ENCODE measurements around the gene ADRB2. TPM values are rescaled to one million over a fixed set of nuclear protein-coding genes. Genes with fewer than 3 reads are reported as not detected.

Gene ADRB2
- total RNA-seq, 1 experiment from 2014 or later: 0.25 TPM

DNA sequence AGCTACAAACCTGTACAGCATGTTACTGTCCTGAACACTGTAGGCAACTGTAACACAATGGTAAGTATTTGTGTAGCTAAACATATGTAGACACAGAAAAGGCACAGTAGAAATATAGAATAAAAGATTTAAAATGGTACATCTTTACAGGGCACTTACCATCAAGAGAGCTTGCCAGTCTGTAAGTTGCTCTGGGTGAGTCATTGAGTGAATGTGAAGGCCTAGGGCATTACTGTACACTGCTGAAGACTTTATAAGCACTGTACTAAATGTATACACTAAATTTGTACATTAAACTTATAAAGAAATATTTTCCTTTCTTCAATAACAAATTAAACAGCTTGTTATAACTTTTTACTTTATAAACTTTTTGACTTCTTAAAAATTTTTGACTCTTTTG lies 20.5 kb downstream of the ADRB2 start (continued):
- TF ChIP-seq, protein P1, sequence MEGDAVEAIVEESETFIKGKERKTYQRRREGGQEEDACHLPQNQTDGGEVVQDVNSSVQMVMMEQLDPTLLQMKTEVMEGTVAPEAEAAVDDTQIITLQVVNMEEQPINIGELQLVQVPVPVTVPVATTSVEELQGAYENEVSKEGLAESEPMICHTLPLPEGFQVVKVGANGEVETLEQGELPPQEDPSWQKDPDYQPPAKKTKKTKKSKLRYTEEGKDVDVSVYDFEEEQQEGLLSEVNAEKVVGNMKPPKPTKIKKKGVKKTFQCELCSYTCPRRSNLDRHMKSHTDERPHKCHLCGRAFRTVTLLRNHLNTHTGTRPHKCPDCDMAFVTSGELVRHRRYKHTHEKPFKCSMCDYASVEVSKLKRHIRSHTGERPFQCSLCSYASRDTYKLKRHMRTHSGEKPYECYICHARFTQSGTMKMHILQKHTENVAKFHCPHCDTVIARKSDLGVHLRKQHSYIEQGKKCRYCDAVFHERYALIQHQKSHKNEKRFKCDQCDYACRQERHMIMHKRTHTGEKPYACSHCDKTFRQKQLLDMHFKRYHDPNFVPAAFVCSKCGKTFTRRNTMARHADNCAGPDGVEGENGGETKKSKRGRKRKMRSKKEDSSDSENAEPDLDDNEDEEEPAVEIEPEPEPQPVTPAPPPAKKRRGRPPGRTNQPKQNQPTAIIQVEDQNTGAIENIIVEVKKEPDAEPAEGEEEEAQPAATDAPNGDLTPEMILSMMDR (IDR thresholded peaks at IDR 0.05 in 2 of 3, conservative IDR thresholded peaks at IDR 0.05 in 1 of 3; ENCODE audit: borderline replicate concordance in 1 of 3, insufficient read depth in 1 of 3, low read depth in 2 of 3, low read length in 2 of 3): no peak
- TF ChIP-seq TCF7L2 (IDR thresholded peaks at IDR 0.05; ENCODE audit: borderline replicate concordance, extremely low read depth, insufficient read depth, insufficient read length) (no peak), CEBPB (IDR thresholded peaks at IDR 0.05; ENCODE audit: low read depth) (no peak), JUND (IDR thresholded peaks at IDR 0.05) (no peak), ZNF274 (IDR thresholded peaks at IDR 0.05; ENCODE audit: low read depth, low read length) (no peak), SRF (IDR thresholded peaks at IDR 0.05; ENCODE audit: low read depth) (no peak), SIN3A (IDR thresholded peaks at IDR 0.05; ENCODE audit: low read depth) (no peak), EGR1 (IDR thresholded peaks at IDR 0.05; ENCODE audit: low read depth) (no peak)

DNA sequence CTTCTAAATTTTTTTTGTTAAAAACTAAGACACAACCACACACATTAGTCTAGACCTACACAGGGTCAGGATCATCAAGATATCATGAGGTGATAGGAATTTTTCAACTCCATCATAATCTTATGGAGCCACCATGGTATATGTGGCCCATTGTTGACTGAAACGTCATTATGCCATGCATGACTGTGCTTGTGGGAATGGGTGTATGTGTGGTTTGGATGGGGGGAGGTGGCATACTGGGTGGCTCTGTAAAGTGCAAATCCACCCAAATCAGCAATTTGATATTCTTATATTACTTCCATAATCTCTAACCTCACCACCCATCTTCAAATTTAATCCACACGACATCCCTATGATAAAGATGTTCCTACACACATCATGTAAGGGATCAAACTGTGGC lies 21.0 kb downstream of the ADRB2 start:
- ChIA-PET POLR2A (no interaction called here), CTCF (no interaction called here), RAD21 (ENCODE audit: low non-redundant PET in 1 of 2, low total read pairs in 2 of 2, uncharacterized antibody in 2 of 2, unreplicated experiment in 2 of 2) (no interaction called here)
- Histone ChIP-seq H3K27ac (ENCODE audit: low read depth, low read length) (no peak overlapping the region), H3K36me3 (ENCODE audit: control insufficient read depth in 1 of 2, insufficient read depth in 2 of 2, low read length in 2 of 2) (no peaks in the 10 kb centered on the region), H4K20me1 (ENCODE audit: insufficient read depth) (no peaks in the 10 kb centered on the region), H3K27me3 (ENCODE audit: insufficient read depth, low read length) (0 out of 2 replicates have a peak, but pooled peaks cover 4% of the 10 kb centered on the region), H3K79me2 (ENCODE audit: insufficient read depth, low read length) (no peaks in the 10 kb centered on the region), H3K9me3 (ENCODE audit: control insufficient read depth in 1 of 2, insufficient read depth in 1 of 2, low read depth in 1 of 2, low read length in 2 of 2) (no peaks in the 10 kb centered on the region), H3K4me2 (ENCODE audit: low read length) (no peak overlapping the region), H3K9ac (ENCODE audit: low read length) (no peak overlapping the region), H3K4me3 (replicated peaks in 1 of 2; ENCODE audit: low read depth in 1 of 2, low read length in 2 of 2) (no peak overlapping the region), H3K9me2 (ENCODE audit: insufficient read depth) (peaks cover 7% of the 10 kb centered on the region; the same call in 1 of the 2 replicates), H2AFZ (ENCODE audit: low read depth, low read length, poor library complexity, severe bottlenecking) (no peak overlapping the region), H3K4me1 (ENCODE audit: control insufficient read depth in 1 of 2, insufficient read depth in 2 of 2, low read length in 2 of 2) (no peaks in the 10 kb centered on the region; a peak in 1 of 4 replicates)
- DNase-seq (ENCODE audit: low read depth, low spot score) (no peak), ATAC-seq (no peak)
- intact Hi-C loops (cut with micrococcal nuclease): no loop called here
- BruUV-seq (replicated peaks): no TSS peak
- TF ChIP-seq SRF (IDR thresholded peaks at IDR 0.05; ENCODE audit: low read depth) (no peak), SIN3A (IDR thresholded peaks at IDR 0.05; ENCODE audit: low read depth) (no peak), CEBPB (IDR thresholded peaks at IDR 0.05; ENCODE audit: low read depth) (no peak), MAX (IDR thresholded peaks at IDR 0.05) (no peak), SP1 (IDR thresholded peaks at IDR 0.05; ENCODE audit: low read depth) (no peak), EZH2 (IDR thresholded peaks at IDR 0.05) (no peak), ZNF274 (IDR thresholded peaks at IDR 0.05; ENCODE audit: low read depth, low read length) (no peak), EZH2phosphoT487 (IDR thresholded peaks at IDR 0.05; ENCODE audit: borderline replicate concordance) (no peak), ELF1 (IDR thresholded peaks at IDR 0.05; ENCODE audit: borderline replicate concordance, low read depth) (no peak), TCF7L2 (IDR thresholded peaks at IDR 0.05; ENCODE audit: borderline replicate concordance, extremely low read depth, insufficient read depth, insufficient read length) (no peak), RAD21 (IDR thresholded peaks at IDR 0.05; ENCODE audit: low read depth) (no peak), FOSL1 (IDR thresholded peaks at IDR 0.05; ENCODE audit: low read depth) (no peak), JUND (IDR thresholded peaks at IDR 0.05) (no peak), POLR2AphosphoS5 (IDR thresholded peaks at IDR 0.05; ENCODE audit: low read depth, low read length) (no peak), YY1 (IDR thresholded peaks at IDR 0.05; ENCODE audit: extremely low read depth, insufficient replicate concordance, low read depth, low read length) (no peak), EGR1 (IDR thresholded peaks at IDR 0.05; ENCODE audit: low read depth) (no peak)
- TF ChIP-seq, protein P1 (IDR thresholded peaks at IDR 0.05 in 2 of 3, conservative IDR thresholded peaks at IDR 0.05 in 1 of 3; ENCODE audit: borderline replicate concordance in 1 of 3, insufficient read depth in 1 of 3, low read depth in 2 of 3, low read length in 2 of 3): no peak

Measured in HCT116 (cell line).